SK-N-MC (cell line): Measurements from ENCODE around the gene SCN11A.

ENCODE experiments used
- EZH2 ChIP-seq: fragments of 200-600 bp; sonication (generic); IDR thresholded peaks from one replicate; pipeline ENCODE4 v1.6.1; 2017; ENCODE audit warnings: antibody characterized with exemption
- FOXP2 ChIP-seq: optimal IDR thresholded peaks from 2 replicates; pipeline ENCODE3; 2011; ENCODE audit warnings: mild to moderate bottlenecking, moderate library complexity; ENCODE audit not compliant: insufficient read depth; ENCODE audit errors: extremely low read length, control extremely low read depth
- POLR2AphosphoS5 ChIP-seq: IDR thresholded peaks from 2 replicates; pipeline ENCODE4 v1.6.1; 2012; ENCODE audit warnings: mild to moderate bottlenecking, low read depth, low read length, borderline replicate concordance

- TF ChIP-seq POLR2AphosphoS5 (no peak), EZH2 (no peak), FOXP2 (no peak)
These were observed 40.5 kb downstream of the SCN11A start for GRCh38 chr3:39011191-39011736.
